ENCODE results near the gene CAVIN4.

Gene CAVIN4

DNA sequence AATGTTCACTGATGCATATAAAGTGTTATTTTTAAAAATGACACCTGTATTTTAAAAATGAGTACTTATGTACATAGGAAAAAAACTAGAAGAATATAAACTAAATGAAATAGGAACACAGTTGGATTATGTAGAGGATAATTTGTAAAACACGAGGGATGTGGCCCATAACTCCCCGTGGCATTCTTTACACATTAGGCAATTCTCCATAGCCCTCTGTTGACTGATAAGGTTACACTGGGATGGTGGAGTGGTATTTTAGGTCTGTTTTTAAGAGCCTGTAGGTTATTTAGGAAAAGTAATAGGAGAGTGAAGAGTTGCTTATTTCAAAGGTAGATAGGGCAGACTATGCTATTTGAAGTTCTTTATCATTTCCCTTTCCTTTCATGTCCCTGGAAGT, 1.8 kb downstream of the CAVIN4 start:
- Histone ChIP-seq H2AFZ (ENCODE audit: low read depth, low read length) (no peak overlapping the region), H3K9me3 (ENCODE audit: insufficient read depth, low read length, severe bottlenecking) (no peaks in the 10 kb centered on the region), H3K27ac (ENCODE audit: low read length) (no peak overlapping the region), H3K4me2 (ENCODE audit: insufficient read depth, low read length) (no peak overlapping the region), H3K4me1 (ENCODE audit: insufficient read depth, low read length) (no peaks in the 10 kb centered on the region), H3K36me3 (ENCODE audit: insufficient read depth, low read length) (no peaks in the 10 kb centered on the region), H3K4me3 (ENCODE audit: low read depth in 1 of 2, low read length in 2 of 2) (no peak overlapping the region), H3K27me3 (ENCODE audit: insufficient read depth, low read length, poor library complexity) (no peaks in the 10 kb centered on the region), H3K79me2 (ENCODE audit: insufficient read depth, low read length) (no peaks in the 10 kb centered on the region), H4K20me1 (ENCODE audit: insufficient read depth, low read length) (no peaks in the 10 kb centered on the region), H3K9ac (ENCODE audit: low read depth, low read length) (no peak overlapping the region)
- DNase-seq (no peak), ATAC-seq (ENCODE audit: insufficient read depth, low read depth) (no peak)
- no peak for TF ChIP-seq EZH2 (IDR thresholded peaks at IDR 0.05; ENCODE audit: borderline replicate concordance, low read depth, low read length, severe bottlenecking)
- no peak for TF ChIP-seq CTCF (IDR thresholded peaks at IDR 0.05; ENCODE audit: borderline replicate concordance, extremely low read depth, low read length, poor library complexity, severe bottlenecking)

- no peaks in the 10 kb centered on the region for H4K20me1 ChIP-seq (ENCODE audit: insufficient read depth, low read length)
- H3K27ac ChIP-seq (ENCODE audit: low read length), result no peak overlapping the region
- DNase-seq (no peak), ATAC-seq (ENCODE audit: insufficient read depth, low read depth) (no peak)
- H3K36me3 ChIP-seq (ENCODE audit: insufficient read depth, low read length), result no peaks in the 10 kb centered on the region
- H2AFZ ChIP-seq (ENCODE audit: low read depth, low read length), result no peak overlapping the region
- no peak overlapping the region for H3K9ac ChIP-seq (ENCODE audit: low read depth, low read length)
- H3K4me1 ChIP-seq (ENCODE audit: insufficient read depth, low read length), result no peaks in the 10 kb centered on the region
- TF ChIP-seq EZH2 (IDR thresholded peaks at IDR 0.05; ENCODE audit: borderline replicate concordance, low read depth, low read length, severe bottlenecking), result no peak
- no peak for TF ChIP-seq CTCF (IDR thresholded peaks at IDR 0.05; ENCODE audit: borderline replicate concordance, extremely low read depth, low read length, poor library complexity, severe bottlenecking)
- H3K4me3 ChIP-seq (ENCODE audit: low read depth in 1 of 2, low read length in 2 of 2), result no peak overlapping the region
- H3K9me3 ChIP-seq (ENCODE audit: insufficient read depth, low read length, severe bottlenecking), result no peaks in the 10 kb centered on the region
- no peak overlapping the region for H3K4me2 ChIP-seq (ENCODE audit: insufficient read depth, low read length)
- no peaks in the 10 kb centered on the region for H3K79me2 ChIP-seq (ENCODE audit: insufficient read depth, low read length)
- no peaks in the 10 kb centered on the region for H3K27me3 ChIP-seq (ENCODE audit: insufficient read depth, low read length, poor library complexity)
Observed at GRCh38 chr9:100580257-100580656, 2.4 kb downstream of the CAVIN4 start.

DNA sequence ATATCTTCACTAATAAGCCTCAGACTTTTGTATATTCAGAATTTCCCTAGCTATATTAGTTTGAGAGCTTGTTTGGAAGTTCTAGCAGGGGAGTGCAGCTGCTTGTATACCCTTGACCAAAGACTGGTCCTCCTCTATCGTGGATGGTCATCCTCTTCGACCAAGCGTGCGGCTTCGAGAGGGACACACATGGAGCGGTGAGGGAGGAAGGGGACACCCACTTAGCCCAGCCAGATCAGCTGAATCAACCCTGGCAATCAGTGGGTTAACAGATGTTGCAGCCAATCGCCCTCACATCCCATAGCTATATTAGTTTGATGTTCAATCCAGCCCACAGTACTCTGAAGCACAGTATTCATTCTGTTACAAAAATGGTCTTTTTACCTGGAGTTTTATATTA, 3.2 kb downstream of the CAVIN4 start:
- H3K79me2 ChIP-seq (ENCODE audit: insufficient read depth, low read length), result no peaks in the 10 kb centered on the region
- no peaks in the 10 kb centered on the region for H3K9me3 ChIP-seq (ENCODE audit: insufficient read depth, low read length, severe bottlenecking)
- TF ChIP-seq EZH2 (IDR thresholded peaks at IDR 0.05; ENCODE audit: borderline replicate concordance, low read depth, low read length, severe bottlenecking) (no peak), CTCF (IDR thresholded peaks at IDR 0.05; ENCODE audit: borderline replicate concordance, extremely low read depth, low read length, poor library complexity, severe bottlenecking) (no peak)
- H2AFZ ChIP-seq (ENCODE audit: low read depth, low read length), result no peak overlapping the region
- no peaks in the 10 kb centered on the region for H3K4me1 ChIP-seq (ENCODE audit: insufficient read depth, low read length)
- no peaks in the 10 kb centered on the region for H3K27me3 ChIP-seq (ENCODE audit: insufficient read depth, low read length, poor library complexity)
- no peak overlapping the region for H3K4me2 ChIP-seq (ENCODE audit: insufficient read depth, low read length)
- ATAC-seq (ENCODE audit: insufficient read depth, low read depth) (no peak), DNase-seq (no peak)
- H3K27ac ChIP-seq (ENCODE audit: low read length), result no peak overlapping the region
- no peaks in the 10 kb centered on the region for H3K36me3 ChIP-seq (ENCODE audit: insufficient read depth, low read length)
- H3K9ac ChIP-seq (ENCODE audit: low read depth, low read length), result no peak overlapping the region
- no peak overlapping the region for H3K4me3 ChIP-seq (ENCODE audit: low read depth in 1 of 2, low read length in 2 of 2)
- H4K20me1 ChIP-seq (ENCODE audit: insufficient read depth, low read length), result no peaks in the 10 kb centered on the region

GRCh38 chr9:100581661-100582060, 3.8 kb downstream of the CAVIN4 start:
- Histone ChIP-seq H4K20me1 (ENCODE audit: insufficient read depth, low read length) (no peaks in the 10 kb centered on the region), H3K79me2 (ENCODE audit: insufficient read depth, low read length) (no peaks in the 10 kb centered on the region), H3K9me3 (ENCODE audit: insufficient read depth, low read length, severe bottlenecking) (no peaks in the 10 kb centered on the region), H2AFZ (ENCODE audit: low read depth, low read length) (no peak overlapping the region), H3K36me3 (ENCODE audit: insufficient read depth, low read length) (no peaks in the 10 kb centered on the region), H3K27me3 (ENCODE audit: insufficient read depth, low read length, poor library complexity) (no peaks in the 10 kb centered on the region), H3K4me2 (ENCODE audit: insufficient read depth, low read length) (no peak overlapping the region), H3K4me3 (ENCODE audit: low read depth in 1 of 2, low read length in 2 of 2) (no peak overlapping the region), H3K9ac (ENCODE audit: low read depth, low read length) (no peak overlapping the region), H3K4me1 (ENCODE audit: insufficient read depth, low read length) (no peaks in the 10 kb centered on the region), H3K27ac (ENCODE audit: low read length) (no peak overlapping the region)
- DNase-seq (no peak), ATAC-seq (ENCODE audit: insufficient read depth, low read depth) (no peak)
- TF ChIP-seq EZH2 (IDR thresholded peaks at IDR 0.05; ENCODE audit: borderline replicate concordance, low read depth, low read length, severe bottlenecking) (no peak), CTCF (IDR thresholded peaks at IDR 0.05; ENCODE audit: borderline replicate concordance, extremely low read depth, low read length, poor library complexity, severe bottlenecking) (no peak)
